D721Med (cell line): ENCODE data around the gene PHLDB2.

Source experiments
- DNase-seq: peaks from one replicate; pipeline ENCODE4 v3.0.0; 2011; ENCODE audit warnings: low spot score; ENCODE audit not compliant: insufficient read length
- FAIRE-seq: peaks from 2 replicates; lab custom pipeline; 2011; peaks lifted over from hg19 to GRCh38; lab: Jason Lieb, UNC
- TF ChIP-seq, protein P1 (sequence below): IDR thresholded peaks from 2 replicates; pipeline ENCODE4 v1.5.1; 2012; ENCODE audit warnings: mild to moderate bottlenecking, control low read depth; ENCODE audit not compliant: insufficient read depth; ENCODE audit errors: missing control alignments

The PHLDB2 gene

DNA sequence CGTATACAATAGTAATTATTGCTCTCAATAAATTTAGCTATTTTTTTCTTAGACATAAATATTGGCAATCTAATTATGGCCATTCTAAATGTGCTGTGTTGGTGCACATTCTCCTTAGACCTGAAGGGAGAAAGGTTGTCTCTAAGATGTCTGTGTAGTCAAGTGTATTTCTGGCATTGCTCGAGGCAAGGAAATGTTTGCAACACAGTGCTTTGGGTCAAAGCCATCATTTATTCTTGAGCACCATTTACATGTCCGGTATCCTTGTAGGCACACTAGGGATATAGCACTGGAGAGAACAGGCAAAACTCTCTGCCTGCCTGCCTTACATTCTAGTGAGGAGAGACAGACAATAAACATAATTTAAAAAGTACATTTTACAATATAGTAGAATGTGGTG, 2.6 kb upstream of the PHLDB2 start:
- no peak for FAIRE-seq
- TF ChIP-seq, protein P1, sequence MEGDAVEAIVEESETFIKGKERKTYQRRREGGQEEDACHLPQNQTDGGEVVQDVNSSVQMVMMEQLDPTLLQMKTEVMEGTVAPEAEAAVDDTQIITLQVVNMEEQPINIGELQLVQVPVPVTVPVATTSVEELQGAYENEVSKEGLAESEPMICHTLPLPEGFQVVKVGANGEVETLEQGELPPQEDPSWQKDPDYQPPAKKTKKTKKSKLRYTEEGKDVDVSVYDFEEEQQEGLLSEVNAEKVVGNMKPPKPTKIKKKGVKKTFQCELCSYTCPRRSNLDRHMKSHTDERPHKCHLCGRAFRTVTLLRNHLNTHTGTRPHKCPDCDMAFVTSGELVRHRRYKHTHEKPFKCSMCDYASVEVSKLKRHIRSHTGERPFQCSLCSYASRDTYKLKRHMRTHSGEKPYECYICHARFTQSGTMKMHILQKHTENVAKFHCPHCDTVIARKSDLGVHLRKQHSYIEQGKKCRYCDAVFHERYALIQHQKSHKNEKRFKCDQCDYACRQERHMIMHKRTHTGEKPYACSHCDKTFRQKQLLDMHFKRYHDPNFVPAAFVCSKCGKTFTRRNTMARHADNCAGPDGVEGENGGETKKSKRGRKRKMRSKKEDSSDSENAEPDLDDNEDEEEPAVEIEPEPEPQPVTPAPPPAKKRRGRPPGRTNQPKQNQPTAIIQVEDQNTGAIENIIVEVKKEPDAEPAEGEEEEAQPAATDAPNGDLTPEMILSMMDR = no peak
- DNase-seq = no peak

DNA sequence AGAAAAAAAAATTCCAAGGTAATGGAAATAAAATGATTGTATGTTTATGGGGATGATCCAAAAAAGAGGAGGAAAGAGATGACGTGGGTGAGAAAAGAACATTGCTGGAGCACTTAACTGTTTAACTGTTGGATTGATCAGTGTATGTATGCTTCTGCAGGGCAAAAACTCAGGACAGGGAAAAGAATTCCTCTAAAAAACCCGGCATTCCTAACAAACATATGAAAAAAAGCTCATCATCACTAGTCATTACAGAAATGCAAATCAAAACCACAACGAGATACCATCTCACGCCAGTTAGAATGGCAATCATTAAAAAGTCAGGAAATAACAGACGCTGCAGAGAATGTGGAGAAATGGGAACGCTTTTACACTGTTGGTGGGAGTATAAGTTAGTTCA, 1.6 kb upstream of the PHLDB2 start:
- TF ChIP-seq, protein P1 = no peak
- FAIRE-seq (no peak), DNase-seq (no peak)

DNA sequence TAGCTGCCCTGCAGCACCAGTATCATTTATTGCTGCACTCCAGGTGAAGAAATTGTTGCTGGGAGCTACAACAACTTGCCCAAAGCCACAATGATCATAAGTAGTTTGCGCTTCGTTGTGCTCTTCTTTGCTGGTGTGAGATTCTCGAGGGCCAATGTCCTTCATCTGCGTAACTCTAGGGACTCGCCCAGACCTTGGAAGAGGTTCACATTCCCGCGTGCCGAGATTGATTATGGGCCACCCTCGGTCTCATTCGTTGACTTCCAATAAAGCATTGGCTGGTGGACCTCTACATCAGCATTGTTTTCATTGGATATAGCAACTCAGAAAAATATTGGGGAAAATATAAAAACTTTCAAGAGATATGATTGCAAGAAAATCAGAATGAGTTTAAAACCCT, 423 bp upstream of the PHLDB2 start:
- TF ChIP-seq, protein P1 = no peak
- DNase-seq (no peak), FAIRE-seq (no peak)

DNA sequence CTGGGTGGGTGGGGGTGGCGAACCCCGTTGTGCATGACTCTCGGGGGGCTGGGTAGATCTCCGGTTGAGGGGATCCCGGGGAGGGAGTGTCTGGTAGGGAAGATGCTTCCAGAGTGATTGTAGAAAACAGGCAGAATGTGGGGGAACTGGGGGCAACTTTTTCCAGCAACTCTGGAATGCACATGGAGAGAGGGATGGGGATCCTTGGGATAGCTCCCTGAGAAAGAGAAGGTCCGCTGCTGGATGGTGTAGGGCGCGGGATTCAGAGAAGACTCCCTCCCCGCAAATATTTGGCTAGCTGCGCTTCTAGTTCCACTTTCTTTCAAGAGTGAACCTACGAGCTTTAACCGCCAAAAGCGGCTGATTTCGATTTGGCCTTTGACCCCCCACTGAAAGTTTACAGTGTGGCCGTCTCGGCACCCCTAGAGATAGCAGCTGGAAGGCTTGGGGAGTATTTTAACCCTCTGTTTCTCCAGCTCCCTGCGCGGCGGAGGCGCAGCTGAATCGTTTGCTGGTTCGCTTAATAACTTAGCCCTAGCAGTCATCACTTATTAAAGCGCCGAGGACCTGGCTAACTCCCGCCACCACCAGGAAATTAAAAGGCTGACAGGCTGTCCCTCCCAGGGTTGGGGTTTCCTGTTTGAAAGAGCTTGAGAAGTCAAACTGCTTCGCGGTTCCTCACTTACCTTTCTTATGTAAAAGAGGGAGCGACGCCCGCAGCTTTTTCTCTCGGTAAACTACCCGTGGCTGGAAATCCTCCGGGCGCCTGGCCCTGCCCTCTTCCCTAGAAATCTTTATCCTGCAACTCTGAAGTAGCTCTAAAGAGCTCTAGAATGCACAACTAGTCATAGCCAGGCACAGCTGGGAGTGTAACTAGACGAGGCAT, 1.2 kb downstream of the PHLDB2 start:
- DNase-seq (no peak), FAIRE-seq (no peak)
- TF ChIP-seq, protein P1 = peak; percentile 39

DNA sequence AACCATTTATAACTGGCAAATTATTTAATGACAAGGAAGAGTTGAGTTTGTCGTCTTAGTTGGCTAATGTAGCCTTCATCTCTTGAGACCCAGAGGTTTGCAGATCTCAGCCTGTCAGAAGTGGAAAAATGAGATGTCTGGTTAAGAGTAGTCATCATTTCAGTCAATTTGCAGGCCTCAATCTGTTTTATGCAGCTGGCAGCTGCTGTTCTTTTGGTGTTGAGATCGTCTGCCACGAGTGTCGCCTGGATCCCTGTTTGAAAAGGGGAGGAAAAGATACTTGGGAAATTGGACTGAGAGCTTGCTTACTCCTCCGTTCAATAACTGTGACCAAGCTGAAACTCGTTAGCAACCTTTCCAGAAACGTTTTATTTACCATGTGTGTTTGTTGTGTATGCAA, 2.3 kb downstream of the PHLDB2 start:
- TF ChIP-seq, protein P1 = no peak
- DNase-seq = no peak
- no peak for FAIRE-seq

DNA sequence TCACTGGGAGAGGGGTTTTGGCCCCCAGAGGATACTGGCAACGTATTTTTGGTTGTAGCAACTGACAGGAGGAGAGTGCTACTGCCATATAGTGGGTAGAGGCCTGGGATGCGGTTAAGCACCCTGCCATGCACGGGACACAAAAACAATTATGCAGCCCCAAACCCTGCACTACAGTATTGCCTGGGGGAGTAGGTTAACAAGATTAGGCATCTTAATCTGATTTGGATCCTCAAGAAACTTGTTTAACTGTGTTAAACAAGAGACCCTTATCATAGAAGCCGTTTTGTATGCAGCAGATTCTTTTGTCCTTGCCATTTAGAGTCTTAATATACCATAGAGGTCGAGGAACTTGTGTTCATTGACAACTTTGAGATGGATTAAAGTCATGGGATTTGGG, 3.4 kb downstream of the PHLDB2 start:
- TF ChIP-seq, protein P1 = no peak
- FAIRE-seq (no peak), DNase-seq (no peak)

DNA sequence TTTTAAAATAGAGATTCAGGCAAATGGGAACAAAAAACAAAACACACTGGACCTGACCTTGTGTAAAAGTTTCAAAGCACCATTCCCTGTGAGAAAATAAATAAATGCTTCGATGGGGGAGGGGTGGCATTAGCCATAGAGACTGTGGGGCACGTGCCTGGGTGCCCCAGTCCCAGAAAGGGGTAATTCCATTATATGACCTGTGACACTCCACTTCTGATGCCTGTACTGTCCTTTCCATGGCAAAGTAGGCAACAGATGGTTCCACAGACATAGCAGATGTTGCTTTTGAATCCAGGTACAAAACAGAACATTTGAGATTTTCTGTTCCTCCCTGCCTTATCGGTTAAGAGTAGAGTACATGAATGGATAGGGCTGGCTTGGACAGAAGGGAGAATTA, 3.9 kb downstream of the PHLDB2 start:
- FAIRE-seq = peak; percentile 48
- DNase-seq = no peak
- TF ChIP-seq, protein P1 = no peak
